ENCODE measurements around the gene JAZF1.

The JAZF1 gene

GRCh38 chr7:27804139-27804538 lies 376.5 kb downstream of the JAZF1 start:
- H3K9me3 ChIP-seq (ENCODE audit: control insufficient read depth, low read length) = no peaks in the 10 kb centered on the region
- H3K36me3 ChIP-seq (ENCODE audit: control insufficient read depth, insufficient read depth, low read length) = peaks cover 4% of the 10 kb centered on the region
- no CpG with 5 or more reads among the region's 3 CpGs for WGBS, 2 experiments (ENCODE audit: insufficient coverage in 2 of 2)
- H3K27ac ChIP-seq (ENCODE audit: low read depth, low read length, severe bottlenecking) = no peak overlapping the region
- H3K4me1 ChIP-seq (ENCODE audit: control insufficient read depth, insufficient read depth, low read length, poor library complexity, severe bottlenecking) = peaks cover 4% of the 10 kb centered on the region
- no peak overlapping the region for H3K4me3 ChIP-seq (ENCODE audit: extremely low read depth, insufficient read depth, low read length, poor library complexity, severe bottlenecking)

DNA sequence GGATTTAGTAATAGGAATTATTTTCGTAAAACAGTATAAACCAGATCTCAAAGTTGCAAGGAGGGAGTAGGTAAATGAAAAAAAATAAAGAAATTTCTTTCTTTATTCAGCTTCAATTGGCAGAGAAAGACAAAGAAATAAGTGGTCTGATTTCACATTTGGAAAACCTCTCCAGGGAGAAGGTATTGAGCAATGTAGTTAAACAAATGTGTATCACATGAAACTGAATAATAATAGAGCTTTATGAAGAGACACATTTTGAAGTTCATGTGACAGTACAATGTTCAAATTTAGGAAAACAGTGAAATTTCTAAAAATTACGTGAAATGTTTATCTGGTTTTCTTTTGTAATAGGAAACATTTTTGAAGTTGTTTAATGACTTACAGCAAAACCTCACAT lies 377.6 kb downstream of the JAZF1 start:
- WGBS, 2 experiments (ENCODE audit: insufficient coverage in 2 of 2) = 100% methylated on average over 2 of the region's 2 CpGs; no CpG with 5 or more reads in 1 of the 2 experiments
- Histone ChIP-seq H3K9me3 (ENCODE audit: control insufficient read depth, low read length) (no peaks in the 10 kb centered on the region), H3K4me1 (ENCODE audit: control insufficient read depth, insufficient read depth, low read length, poor library complexity, severe bottlenecking) (no peaks in the 10 kb centered on the region), H3K36me3 (ENCODE audit: control insufficient read depth, insufficient read depth, low read length) (peaks cover 4% of the 10 kb centered on the region), H3K4me3 (ENCODE audit: extremely low read depth, insufficient read depth, low read length, poor library complexity, severe bottlenecking) (no peak overlapping the region), H3K27ac (ENCODE audit: low read depth, low read length, severe bottlenecking) (no peak overlapping the region)

DNA sequence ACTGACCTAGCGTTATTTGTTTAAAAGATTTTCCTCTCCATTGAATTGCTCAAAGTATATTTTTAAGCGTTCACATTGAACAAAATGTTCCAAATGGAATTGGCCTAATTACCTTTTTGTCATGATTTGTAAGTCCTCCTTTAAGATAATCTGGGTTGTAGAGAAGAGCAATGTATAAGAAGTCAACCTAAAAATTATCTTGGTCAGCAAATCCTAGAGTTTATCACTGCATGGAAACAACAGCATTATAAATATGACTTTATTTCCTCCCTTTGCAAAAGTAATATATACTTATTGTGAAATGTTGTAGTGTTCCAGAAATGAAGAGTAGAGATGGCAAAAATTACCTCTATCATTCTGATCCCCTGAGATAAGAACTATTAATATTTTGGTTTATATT lies 381.4 kb downstream of the JAZF1 start:
- Histone ChIP-seq H3K9me3 (ENCODE audit: control insufficient read depth, low read length) (no peaks in the 10 kb centered on the region), H3K36me3 (ENCODE audit: control insufficient read depth, insufficient read depth, low read length) (peaks cover 24% of the 10 kb centered on the region), H3K4me3 (ENCODE audit: extremely low read depth, insufficient read depth, low read length, poor library complexity, severe bottlenecking) (no peak overlapping the region), H3K27ac (ENCODE audit: low read depth, low read length, severe bottlenecking) (no peak overlapping the region), H3K4me1 (ENCODE audit: control insufficient read depth, insufficient read depth, low read length, poor library complexity, severe bottlenecking) (no peaks in the 10 kb centered on the region)
- no CpG with 5 or more reads among the region's 2 CpGs for WGBS, 2 experiments (ENCODE audit: insufficient coverage in 2 of 2)

DNA sequence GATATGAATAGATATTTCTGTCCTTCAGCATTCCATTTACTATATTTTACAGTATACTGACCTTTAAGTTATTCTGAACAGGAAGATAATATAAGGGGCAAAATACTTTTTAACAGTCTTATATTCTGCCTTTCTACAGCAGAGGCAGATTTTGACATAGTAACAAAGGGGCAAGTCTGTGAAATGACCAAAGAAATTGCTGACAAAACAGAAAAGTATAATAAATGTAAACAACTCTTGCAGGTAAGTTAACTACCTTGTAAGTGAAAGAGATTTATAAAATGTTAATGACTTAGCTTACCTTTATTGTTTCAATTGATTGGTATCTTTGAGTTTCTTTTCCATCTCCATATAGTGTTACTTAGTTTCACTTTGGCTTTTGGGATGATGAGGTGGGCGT lies 384.6 kb downstream of the JAZF1 start:
- H3K9me3 ChIP-seq (ENCODE audit: control insufficient read depth, low read length) = no peaks in the 10 kb centered on the region
- peaks cover 35% of the 10 kb centered on the region for H3K36me3 ChIP-seq (ENCODE audit: control insufficient read depth, insufficient read depth, low read length)
- no peaks in the 10 kb centered on the region for H3K4me1 ChIP-seq (ENCODE audit: control insufficient read depth, insufficient read depth, low read length, poor library complexity, severe bottlenecking)
- H3K27ac ChIP-seq (ENCODE audit: low read depth, low read length, severe bottlenecking) = no peak overlapping the region
- WGBS, 2 experiments (ENCODE audit: insufficient coverage in 2 of 2) = no CpG with 5 or more reads among the region's 1 CpG
- no peak overlapping the region for H3K4me3 ChIP-seq (ENCODE audit: extremely low read depth, insufficient read depth, low read length, poor library complexity, severe bottlenecking)

DNA sequence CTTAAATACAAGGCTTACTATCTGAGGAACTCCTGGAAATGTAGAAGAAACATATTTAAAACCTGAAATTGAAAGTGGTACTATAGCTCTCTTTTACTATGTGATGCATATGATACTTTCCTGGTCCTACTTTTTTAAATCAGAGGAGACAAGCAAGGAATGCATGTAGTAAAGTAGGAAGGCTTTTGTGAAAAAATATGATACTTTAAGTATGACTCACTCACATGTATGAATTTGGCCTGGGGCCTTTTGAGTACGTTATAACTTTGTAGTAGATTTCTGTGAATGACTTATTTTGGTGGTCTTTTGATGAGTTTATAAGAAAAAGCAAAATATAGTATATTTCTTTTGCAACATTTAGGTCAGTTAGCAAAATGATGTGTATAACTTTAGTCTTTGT lies 386.8 kb downstream of the JAZF1 start:
- H3K4me1 ChIP-seq (ENCODE audit: control insufficient read depth, insufficient read depth, low read length, poor library complexity, severe bottlenecking) = no peaks in the 10 kb centered on the region
- H3K4me3 ChIP-seq (ENCODE audit: extremely low read depth, insufficient read depth, low read length, poor library complexity, severe bottlenecking) = no peak overlapping the region
- no CpG with 5 or more reads among the region's 1 CpG for WGBS, 2 experiments (ENCODE audit: insufficient coverage in 2 of 2)
- no peaks in the 10 kb centered on the region for H3K9me3 ChIP-seq (ENCODE audit: control insufficient read depth, low read length)
- no peak overlapping the region for H3K27ac ChIP-seq (ENCODE audit: low read depth, low read length, severe bottlenecking)
- peaks cover 36% of the 10 kb centered on the region for H3K36me3 ChIP-seq (ENCODE audit: control insufficient read depth, insufficient read depth, low read length)

GRCh38 chr7:27788437-27788836 lies 392.2 kb downstream of the JAZF1 start:
- no peak overlapping the region for H3K27ac ChIP-seq (ENCODE audit: low read depth, low read length, severe bottlenecking)
- no peaks in the 10 kb centered on the region for H3K9me3 ChIP-seq (ENCODE audit: control insufficient read depth, low read length)
- H3K36me3 ChIP-seq (ENCODE audit: control insufficient read depth, insufficient read depth, low read length) = peaks cover 29% of the 10 kb centered on the region

DNA sequence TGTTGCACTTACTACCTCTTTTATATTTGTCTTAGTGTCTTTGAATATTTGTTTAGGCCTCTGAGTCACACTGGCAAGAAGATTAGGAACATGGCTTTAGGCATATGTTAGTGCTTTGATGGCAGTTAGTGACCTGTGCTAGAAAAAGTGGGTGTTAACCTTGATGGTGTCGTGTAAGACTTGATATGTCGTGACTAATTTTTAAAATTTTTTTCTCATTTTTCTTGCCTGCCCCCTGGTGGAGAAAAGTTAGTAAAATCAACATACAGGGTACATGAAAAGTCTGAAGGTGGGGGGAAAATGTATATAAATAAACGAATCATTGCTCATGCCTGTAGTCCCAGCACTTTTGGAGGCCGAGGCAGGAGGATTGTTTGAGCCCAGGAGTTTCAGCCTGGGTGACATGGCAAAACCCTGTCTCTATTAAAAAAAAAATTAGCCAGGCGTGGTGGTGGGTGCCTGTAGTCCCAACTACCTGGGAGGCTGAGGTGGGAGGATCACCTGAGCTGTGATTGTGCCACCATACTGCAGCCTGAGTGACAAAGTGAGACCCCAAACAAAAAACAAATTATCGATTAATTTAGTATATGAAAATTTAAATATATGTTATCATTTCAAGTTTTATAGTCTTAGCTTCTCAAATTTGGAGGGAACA lies 396.1 kb downstream of the JAZF1 start:
- peaks cover 22% of the 10 kb centered on the region for H3K36me3 ChIP-seq (ENCODE audit: control insufficient read depth, insufficient read depth, low read length)
- H3K4me3 ChIP-seq (ENCODE audit: extremely low read depth, insufficient read depth, low read length, poor library complexity, severe bottlenecking) = no peak overlapping the region
- no peaks in the 10 kb centered on the region for H3K9me3 ChIP-seq (ENCODE audit: control insufficient read depth, low read length)
- H3K4me1 ChIP-seq (ENCODE audit: control insufficient read depth, insufficient read depth, low read length, poor library complexity, severe bottlenecking) = no peaks in the 10 kb centered on the region
- 77 to 80% methylated on average over 2 to 4 of the region's 6 CpGs for WGBS, 2 experiments (ENCODE audit: insufficient coverage in 2 of 2)
- no peak overlapping the region for H3K27ac ChIP-seq (ENCODE audit: low read depth, low read length, severe bottlenecking)

More at GRCh38 chr7:27788437-27788836, 392.2 kb downstream of the JAZF1 start:
- H3K4me1 ChIP-seq (ENCODE audit: control insufficient read depth, insufficient read depth, low read length, poor library complexity, severe bottlenecking) = no peaks in the 10 kb centered on the region
- no peak overlapping the region for H3K4me3 ChIP-seq (ENCODE audit: extremely low read depth, insufficient read depth, low read length, poor library complexity, severe bottlenecking)

GRCh38 chr7:27782849-27783248 lies 397.7 kb downstream of the JAZF1 start:
- no peaks in the 10 kb centered on the region for H3K4me1 ChIP-seq (ENCODE audit: control insufficient read depth, insufficient read depth, low read length, poor library complexity, severe bottlenecking)
- WGBS, 2 experiments (ENCODE audit: insufficient coverage in 2 of 2) = no CpG with 5 or more reads among the region's 2 CpGs
- H3K27ac ChIP-seq (ENCODE audit: low read depth, low read length, severe bottlenecking) = no peak overlapping the region
- peaks cover 21% of the 10 kb centered on the region for H3K36me3 ChIP-seq (ENCODE audit: control insufficient read depth, insufficient read depth, low read length)
- no peak overlapping the region for H3K4me3 ChIP-seq (ENCODE audit: extremely low read depth, insufficient read depth, low read length, poor library complexity, severe bottlenecking)
- no peaks in the 10 kb centered on the region for H3K9me3 ChIP-seq (ENCODE audit: control insufficient read depth, low read length)

DNA sequence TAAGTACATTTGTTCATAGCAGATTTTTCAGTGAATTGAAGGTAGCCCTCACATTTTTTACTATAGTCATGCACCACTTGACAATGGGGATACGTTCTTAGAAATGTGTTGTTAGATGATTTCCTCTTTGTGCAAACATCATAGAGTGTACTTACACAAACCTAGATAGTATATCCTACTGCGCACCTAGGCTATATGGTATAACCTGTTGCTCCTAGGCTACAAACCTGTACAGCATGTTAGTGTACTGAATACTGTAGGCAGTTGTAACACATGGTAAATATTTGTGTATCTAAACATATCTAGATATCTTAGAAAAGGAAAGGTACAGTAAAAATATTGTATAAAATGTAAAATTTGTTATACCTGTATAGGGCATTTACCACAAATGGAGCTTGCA lies 399.4 kb downstream of the JAZF1 start:
- no peak overlapping the region for H3K27ac ChIP-seq (ENCODE audit: low read depth, low read length, severe bottlenecking)
- no peaks in the 10 kb centered on the region for H3K9me3 ChIP-seq (ENCODE audit: control insufficient read depth, low read length)
- H3K4me1 ChIP-seq (ENCODE audit: control insufficient read depth, insufficient read depth, low read length, poor library complexity, severe bottlenecking) = no peaks in the 10 kb centered on the region
- no peak overlapping the region for H3K4me3 ChIP-seq (ENCODE audit: extremely low read depth, insufficient read depth, low read length, poor library complexity, severe bottlenecking)
- no CpG with 5 or more reads among the region's 2 CpGs for WGBS, 2 experiments (ENCODE audit: insufficient coverage in 2 of 2)
- H3K36me3 ChIP-seq (ENCODE audit: control insufficient read depth, insufficient read depth, low read length) = peaks cover 14% of the 10 kb centered on the region
